ENCODE measurements around the gene TRIOBP. TPM values are rescaled to one million over a fixed set of nuclear protein-coding genes. Genes with fewer than 3 reads are reported as not detected.

Gene TRIOBP
- total and polyA plus RNA-seq, 2 of the 13 experiments (the other 11 are each of a cell fraction or from before 2014, with no cell fraction given): 6.1 to 15.4 TPM

- no peak; the same call in none of the 2 replicates for TF ChIP-seq TFE3 (CRISPR knock-in tag; IDR thresholded peaks at IDR 0.05)
- no peak for TF ChIP-seq MATR3 (CRISPR knock-in tag; IDR thresholded peaks at IDR 0.05)
- TF ChIP-seq CENPX (CRISPR knock-in tag; IDR thresholded peaks at IDR 0.05): no peak
- 0 out of 2 replicates have a peak, but pooled peaks have one; percentile 73 for TF ChIP-seq ZNF205 (CRISPR knock-in tag; IDR thresholded peaks at IDR 0.05)
- no peak; the same call in 1 of the 2 replicates for TF ChIP-seq ZNF142 (CRISPR knock-in tag; IDR thresholded peaks at IDR 0.05)
- peak; percentile 65; the same call in 1 of the 2 replicates for TF ChIP-seq THRA (CRISPR knock-in tag; IDR thresholded peaks at IDR 0.05; ENCODE audit: borderline replicate concordance)
- TF ChIP-seq TOE1 (CRISPR knock-in tag; IDR thresholded peaks at IDR 0.05): no peak
- TF ChIP-seq PRDM4 (CRISPR knock-in tag; IDR thresholded peaks at IDR 0.05; ENCODE audit: borderline replicate concordance): no peak
- TF ChIP-seq ZSCAN21 (CRISPR knock-in tag; IDR thresholded peaks at IDR 0.05; ENCODE audit: borderline replicate concordance): peak; percentile 75; the same call in 1 of the 2 replicates
- TF ChIP-seq CSRNP2 (CRISPR knock-in tag; conservative IDR thresholded peaks at IDR 0.05; ENCODE audit: low read depth): no peak
- no peak for TF ChIP-seq ZNF619 (CRISPR knock-in tag; IDR thresholded peaks at IDR 0.05)
- TF ChIP-seq GPN1 (CRISPR knock-in tag; IDR thresholded peaks at IDR 0.05; ENCODE audit: borderline replicate concordance): no peak
- peak; percentile 77; the same call in 1 of the 2 replicates for TF ChIP-seq ZKSCAN8 (CRISPR knock-in tag; IDR thresholded peaks at IDR 0.05; ENCODE audit: borderline replicate concordance)
- peak; percentile 24; the same call in 1 of the 2 replicates for TF ChIP-seq DNMT3B (CRISPR knock-in tag; conservative IDR thresholded peaks at IDR 0.05)
Observed at GRCh38 chr22:37804881-37805809, 108.3 kb downstream of the TRIOBP start (continued).
